ENCODE measurements around the gene ZDHHC4.

The ZDHHC4 gene

DNA sequence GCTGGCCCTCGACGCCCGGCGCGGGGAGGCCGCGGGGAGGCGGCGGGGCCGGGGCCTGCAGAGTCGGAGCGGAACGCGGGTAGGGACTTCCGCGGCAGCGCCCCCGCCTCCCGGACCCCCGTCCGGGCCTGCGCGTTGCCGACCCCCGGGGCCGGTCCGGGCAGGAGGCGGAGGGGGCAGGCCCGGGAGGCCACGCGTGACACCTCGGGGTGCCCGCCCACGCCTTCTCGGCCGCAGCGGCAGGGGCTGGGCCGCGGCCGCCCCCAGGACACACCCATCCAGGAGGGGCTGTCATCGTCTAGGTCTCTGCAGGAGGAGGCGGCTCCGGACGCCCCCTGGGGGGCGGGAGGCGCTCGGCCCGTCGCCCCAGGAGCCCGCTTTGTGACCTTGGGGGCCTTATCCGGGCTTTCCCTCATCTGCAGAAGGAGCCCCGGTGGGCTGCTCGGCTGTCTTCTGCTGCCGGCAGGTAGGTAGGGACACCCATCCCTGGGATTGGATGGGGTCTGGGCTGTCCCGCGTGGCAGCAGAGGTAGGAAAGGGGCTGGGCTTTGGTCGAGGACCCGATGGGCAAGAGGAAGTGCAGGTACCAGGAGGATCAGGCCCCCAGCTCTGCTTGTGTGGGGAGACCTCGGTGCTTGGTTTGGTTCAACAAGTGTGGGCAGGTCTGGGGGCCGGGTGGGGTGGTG, 60.4 kb downstream of the ZDHHC4 start:
- no peak for DNase-seq

Measured in NCI-H2081 treated with DMSO at 0.1 percent for 48 hours (cell line).